ENCODE data around the gene EXT2. TPM values are rescaled to one million over a fixed set of nuclear protein-coding genes. Genes with fewer than 3 reads are reported as not detected.

EXT2 gene
- total RNA-seq, 2 donors from 2014 or later: 41.6 to 45.7 TPM

DNA sequence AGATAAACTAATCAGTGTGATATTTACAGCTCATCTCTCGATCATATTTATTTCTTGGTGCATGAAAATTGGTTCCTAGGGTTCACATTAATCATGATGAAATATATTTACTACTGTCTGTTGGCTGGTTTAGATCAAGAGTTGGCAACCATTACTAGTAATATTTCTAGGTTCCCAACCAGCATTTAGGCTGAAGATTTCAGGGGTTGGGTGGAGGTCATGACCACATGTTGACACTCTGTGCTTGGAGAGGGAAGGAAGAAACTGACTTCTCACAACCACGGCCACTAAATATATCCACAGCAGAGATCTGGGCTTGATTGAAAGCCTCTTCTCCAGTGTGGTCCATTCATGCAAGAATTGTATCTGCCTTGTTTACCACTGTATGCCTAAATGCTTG, 126.5 kb downstream of the EXT2 start:
- no peaks in the 10 kb centered on the region for H3K27me3 Mint-ChIP-seq
- no peaks in the 10 kb centered on the region for H3K9me3 Mint-ChIP-seq
- DNase-seq (ENCODE audit: low spot score) (no peak), ATAC-seq (no peak)
- H3K4me1 Mint-ChIP-seq (ENCODE audit: low read depth in 2 of 2): peaks cover 10 to 12% of the 10 kb centered on the region in 2 donors
- no peaks in the 10 kb centered on the region for H3K36me3 Mint-ChIP-seq
- no peak overlapping the region for H3K27ac Mint-ChIP-seq
- H3K4me3 Mint-ChIP-seq: no peak overlapping the region

DNA sequence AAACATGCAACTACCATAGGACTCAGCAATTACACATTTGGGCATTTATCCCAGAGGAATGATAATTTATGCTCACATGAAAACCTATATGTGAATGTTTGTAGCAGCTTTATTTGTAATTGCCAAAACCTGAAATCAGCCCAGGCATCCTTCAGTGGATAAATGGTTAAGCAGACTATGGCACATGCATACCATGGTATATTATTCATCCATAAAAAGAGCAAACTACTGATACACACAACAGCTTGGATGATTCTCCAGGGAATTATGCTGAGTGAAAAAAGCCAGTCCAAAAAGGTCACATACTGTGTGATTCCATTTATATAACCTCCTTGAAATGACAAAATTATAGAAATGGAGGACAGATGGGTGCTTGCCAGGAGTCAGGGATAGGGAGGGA, 127.8 kb downstream of the EXT2 start:
- DNase-seq (ENCODE audit: low spot score) (no peak), ATAC-seq (no peak)
- no peak overlapping the region for H3K27ac Mint-ChIP-seq
- H3K4me3 Mint-ChIP-seq: no peak overlapping the region
- no peaks in the 10 kb centered on the region for H3K27me3 Mint-ChIP-seq
- H3K36me3 Mint-ChIP-seq: no peaks in the 10 kb centered on the region
- H3K9me3 Mint-ChIP-seq: no peaks in the 10 kb centered on the region
- H3K4me1 Mint-ChIP-seq (ENCODE audit: low read depth in 2 of 2): peaks cover 13 to 16% of the 10 kb centered on the region in 2 donors

GRCh38 chr11:44224867-44225501, 129.5 kb downstream of the EXT2 start:
- DNase-seq (ENCODE audit: low spot score) (no peak), ATAC-seq (no peak)
- Mint-ChIP-seq H3K27me3 (no peaks in the 10 kb centered on the region), H3K4me3 (no peak overlapping the region), H3K27ac (no peak overlapping the region), H3K4me1 (ENCODE audit: low read depth in 2 of 2) (peaks cover 13 to 16% of the 10 kb centered on the region in 2 donors), H3K36me3 (no peaks in the 10 kb centered on the region), H3K9me3 (no peaks in the 10 kb centered on the region)

DNA sequence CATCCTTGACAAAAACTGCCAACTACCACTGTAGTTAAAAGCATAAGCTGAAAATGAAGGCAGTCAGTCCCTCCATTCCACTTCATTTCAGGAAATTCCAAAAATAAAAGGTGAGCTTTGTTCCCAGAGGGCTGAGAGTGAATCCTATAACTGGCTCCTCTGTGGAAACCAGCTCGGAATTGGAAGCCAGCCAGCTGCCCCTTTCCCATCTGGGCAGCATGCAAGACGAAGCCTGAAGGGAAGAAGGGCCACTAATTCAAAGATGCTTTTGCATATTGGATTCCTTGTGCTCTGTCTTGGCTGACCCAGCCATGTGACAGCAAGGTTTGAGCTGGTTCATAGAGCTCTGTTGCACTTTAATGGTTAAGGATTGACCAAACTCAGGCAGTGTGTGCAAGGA, 131.0 kb downstream of the EXT2 start:
- no peak for DNase-seq (ENCODE audit: low spot score)
- no peak overlapping the region for H3K4me3 Mint-ChIP-seq
- no peaks in the 10 kb centered on the region for H3K27me3 Mint-ChIP-seq
- ATAC-seq: no peak
- no peak overlapping the region for H3K27ac Mint-ChIP-seq
- peaks cover 12% of the 10 kb centered on the region in 2 donors for H3K4me1 Mint-ChIP-seq (ENCODE audit: low read depth in 2 of 2)
- no peaks in the 10 kb centered on the region for H3K36me3 Mint-ChIP-seq
- H3K9me3 Mint-ChIP-seq: no peaks in the 10 kb centered on the region

DNA sequence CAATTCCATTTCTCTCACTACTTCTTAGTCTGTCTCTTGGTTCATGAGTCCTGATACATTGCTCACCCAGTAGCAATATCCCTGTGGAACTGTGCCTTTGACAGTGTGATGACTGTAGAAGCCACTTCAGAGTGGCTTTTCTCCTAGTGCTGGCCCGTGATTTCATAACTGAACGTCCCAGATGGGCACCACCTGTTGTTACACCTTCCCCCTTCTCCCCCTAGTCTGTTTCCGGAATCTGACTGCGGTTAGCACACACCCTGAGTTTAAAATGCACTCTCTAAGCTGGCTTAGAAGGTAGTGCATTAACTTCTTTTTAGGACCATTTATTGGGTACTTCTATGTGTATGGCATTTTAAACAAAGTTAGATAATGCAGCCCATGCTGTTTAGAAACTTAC, 131.5 kb downstream of the EXT2 start:
- Mint-ChIP-seq H3K4me1 (ENCODE audit: low read depth in 2 of 2) (peaks cover 8 to 9% of the 10 kb centered on the region in 2 donors), H3K36me3 (no peaks in the 10 kb centered on the region), H3K4me3 (no peak overlapping the region), H3K27me3 (no peaks in the 10 kb centered on the region), H3K27ac (no peak overlapping the region), H3K9me3 (no peaks in the 10 kb centered on the region)
- no peak for DNase-seq (ENCODE audit: low spot score)
- ATAC-seq: no peak

- no peaks in the 10 kb centered on the region for H3K36me3 Mint-ChIP-seq
- no peaks in the 10 kb centered on the region for H3K27me3 Mint-ChIP-seq
- H3K27ac Mint-ChIP-seq: no peak overlapping the region
- H3K4me1 Mint-ChIP-seq (ENCODE audit: low read depth in 2 of 2): peaks cover 5 to 9% of the 10 kb centered on the region in 2 donors
- no peak overlapping the region for H3K4me3 Mint-ChIP-seq
- DNase-seq (ENCODE audit: low spot score) (no peak), ATAC-seq (no peak)
- H3K9me3 Mint-ChIP-seq: no peaks in the 10 kb centered on the region
Measured at GRCh38 chr11:44228379-44228778, 132.9 kb downstream of the EXT2 start.

DNA sequence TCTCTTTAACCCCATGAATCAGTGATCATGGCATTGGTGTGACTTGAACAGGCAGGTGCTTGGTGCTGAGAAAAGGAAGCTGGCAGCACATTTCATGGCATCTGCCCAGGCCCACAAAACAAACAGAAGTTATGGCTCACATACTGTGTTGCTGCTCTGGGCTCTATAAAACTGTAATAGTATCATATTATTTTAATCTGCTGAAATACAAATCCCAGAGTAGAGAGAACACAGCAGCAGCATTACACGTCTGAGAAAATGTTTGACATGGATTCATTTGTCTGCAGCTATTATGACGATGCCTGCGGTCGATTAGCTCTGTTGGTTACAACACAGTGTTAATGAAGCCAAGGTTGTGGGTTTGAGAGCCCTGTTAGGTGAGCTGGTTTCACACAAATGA, 133.6 kb downstream of the EXT2 start:
- ATAC-seq (no peak), DNase-seq (ENCODE audit: low spot score) (no peak)
- Mint-ChIP-seq H3K9me3 (no peaks in the 10 kb centered on the region), H3K27me3 (no peaks in the 10 kb centered on the region), H3K4me1 (ENCODE audit: low read depth in 2 of 2) (peaks cover 5 to 9% of the 10 kb centered on the region in 2 donors), H3K36me3 (no peaks in the 10 kb centered on the region), H3K27ac (no peak overlapping the region), H3K4me3 (no peak overlapping the region)

DNA sequence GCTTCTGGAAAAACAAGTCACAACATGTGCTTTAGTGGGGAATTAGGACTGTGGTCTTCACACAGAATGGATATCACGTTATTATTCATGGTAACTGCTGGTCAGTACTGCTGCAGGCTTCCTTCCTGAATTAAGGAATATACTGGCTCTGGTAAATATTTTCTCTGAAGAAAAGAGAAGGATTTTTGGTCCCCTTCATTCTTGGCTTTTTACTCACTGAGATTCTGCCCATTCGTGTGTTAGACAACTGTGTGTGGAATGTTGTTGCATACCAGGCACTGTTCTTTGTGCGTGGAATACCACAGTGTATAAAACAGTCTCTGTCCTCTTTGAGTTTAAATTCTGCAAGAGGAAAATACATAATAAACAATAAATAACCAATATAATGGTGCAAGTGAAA, 134.1 kb downstream of the EXT2 start:
- no peak overlapping the region for H3K4me3 Mint-ChIP-seq
- no peak for DNase-seq (ENCODE audit: low spot score)
- no peak overlapping the region for H3K27ac Mint-ChIP-seq
- no peaks in the 10 kb centered on the region for H3K36me3 Mint-ChIP-seq
- H3K4me1 Mint-ChIP-seq (ENCODE audit: low read depth in 2 of 2): peaks cover 5 to 9% of the 10 kb centered on the region in 2 donors
- H3K27me3 Mint-ChIP-seq: no peaks in the 10 kb centered on the region
- no peaks in the 10 kb centered on the region for H3K9me3 Mint-ChIP-seq
- ATAC-seq: no peak

GRCh38 chr11:44235765-44236201, 140.3 kb downstream of the EXT2 start:
- H3K4me1 Mint-ChIP-seq (ENCODE audit: low read depth in 2 of 2): no peaks in the 10 kb centered on the region
- peaks cover 16% of the 10 kb centered on the region for H3K36me3 Mint-ChIP-seq
- H3K4me3 Mint-ChIP-seq: no peak overlapping the region
- DNase-seq (ENCODE audit: low spot score) (no peak), ATAC-seq (no peak)
- H3K27me3 Mint-ChIP-seq: no peaks in the 10 kb centered on the region
- H3K9me3 Mint-ChIP-seq: no peaks in the 10 kb centered on the region
- no peak overlapping the region for H3K27ac Mint-ChIP-seq

DNA sequence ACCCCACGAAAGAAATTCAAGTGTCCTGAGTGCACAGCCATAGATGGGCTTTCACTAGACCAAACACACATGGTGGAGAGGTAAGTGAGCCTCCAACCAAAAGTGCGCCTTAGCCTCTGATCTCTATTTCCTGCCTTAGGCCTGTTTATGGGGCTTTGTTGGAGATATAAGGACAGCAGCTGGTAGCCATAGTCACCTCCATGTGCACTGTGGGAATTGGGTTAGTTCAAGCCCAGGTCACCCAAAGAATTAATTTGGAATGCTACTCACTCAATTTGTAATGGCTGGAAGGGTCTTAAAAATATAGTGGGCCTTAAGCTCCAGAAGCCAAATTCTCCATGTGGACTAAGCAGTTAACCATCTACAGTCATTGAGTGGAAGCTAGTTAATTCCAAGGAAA, 140.8 kb downstream of the EXT2 start:
- peaks cover 16% of the 10 kb centered on the region for H3K36me3 Mint-ChIP-seq
- no peaks in the 10 kb centered on the region for H3K4me1 Mint-ChIP-seq (ENCODE audit: low read depth in 2 of 2)
- H3K4me3 Mint-ChIP-seq: no peak overlapping the region
- H3K27ac Mint-ChIP-seq: no peak overlapping the region
- no peaks in the 10 kb centered on the region for H3K27me3 Mint-ChIP-seq
- H3K9me3 Mint-ChIP-seq: no peaks in the 10 kb centered on the region
- DNase-seq (ENCODE audit: low spot score) (no peak), ATAC-seq (no peak)

GRCh38 chr11:44237156-44237555, 141.7 kb downstream of the EXT2 start:
- Mint-ChIP-seq H3K4me3 (no peak overlapping the region), H3K9me3 (no peaks in the 10 kb centered on the region), H3K27ac (no peak overlapping the region), H3K27me3 (no peaks in the 10 kb centered on the region), H3K4me1 (ENCODE audit: low read depth in 2 of 2) (no peaks in the 10 kb centered on the region), H3K36me3 (peaks cover 16% of the 10 kb centered on the region)
- DNase-seq (ENCODE audit: low spot score) (no peak), ATAC-seq (no peak)

DNA sequence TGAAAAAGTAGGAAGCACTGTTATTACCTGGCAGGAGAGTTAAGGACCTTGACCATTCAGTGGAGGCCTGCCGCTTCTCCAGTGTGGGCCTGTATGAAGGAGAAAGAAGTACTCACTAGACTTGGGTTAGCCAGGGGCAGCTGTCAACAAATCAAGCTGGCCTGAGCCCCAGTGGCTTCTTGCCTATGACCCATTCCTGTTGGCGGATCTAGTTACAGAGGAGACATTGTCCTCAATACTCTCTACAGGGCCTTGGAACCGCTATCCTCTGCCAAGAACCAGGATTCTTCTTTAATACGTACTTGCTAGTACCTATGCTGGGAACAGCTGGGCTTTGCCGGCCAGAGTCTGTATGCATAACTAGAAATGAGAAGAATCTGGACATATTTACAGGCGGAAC, 146.4 kb downstream of the EXT2 start:
- no peak for ATAC-seq
- no peak overlapping the region for H3K27ac Mint-ChIP-seq
- no peaks in the 10 kb centered on the region for H3K9me3 Mint-ChIP-seq
- H3K4me3 Mint-ChIP-seq: no peak overlapping the region
- peaks cover 11% of the 10 kb centered on the region for H3K36me3 Mint-ChIP-seq
- DNase-seq (ENCODE audit: low spot score): no peak
- no peaks in the 10 kb centered on the region for H3K4me1 Mint-ChIP-seq (ENCODE audit: low read depth in 2 of 2)
- H3K27me3 Mint-ChIP-seq: no peaks in the 10 kb centered on the region

DNA sequence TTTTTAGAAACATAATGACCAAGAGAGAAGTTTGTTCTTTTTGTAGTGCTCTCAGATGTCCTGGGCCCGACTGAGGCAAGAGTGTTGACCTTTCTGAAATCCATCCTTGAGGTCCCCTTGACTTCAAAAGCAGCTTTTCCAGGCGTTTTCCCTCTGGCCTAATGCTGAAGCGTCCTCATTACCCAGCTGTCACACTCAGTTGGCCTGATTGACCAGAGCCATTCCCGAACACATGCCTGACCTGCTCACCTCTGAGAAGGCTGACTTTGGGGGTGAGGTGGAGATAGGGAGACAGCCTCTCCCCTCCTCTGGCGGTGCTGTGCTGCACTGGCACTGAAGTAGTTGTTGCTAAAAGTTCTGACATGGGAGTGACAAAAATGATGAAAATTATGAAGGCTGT, 147.6 kb downstream of the EXT2 start:
- ATAC-seq: no peak
- H3K36me3 Mint-ChIP-seq: peaks cover 11% of the 10 kb centered on the region
- no peaks in the 10 kb centered on the region for H3K27me3 Mint-ChIP-seq
- no peak overlapping the region for H3K4me3 Mint-ChIP-seq
- no peak for DNase-seq (ENCODE audit: low spot score)
- H3K27ac Mint-ChIP-seq: no peak overlapping the region
- H3K9me3 Mint-ChIP-seq: no peaks in the 10 kb centered on the region
- H3K4me1 Mint-ChIP-seq (ENCODE audit: low read depth in 2 of 2): peaks cover 0 to 3% of the 10 kb centered on the region in 2 donors

- no peaks in the 10 kb centered on the region for H3K9me3 Mint-ChIP-seq
- peaks cover 8% of the 10 kb centered on the region for H3K36me3 Mint-ChIP-seq
- no peak for ATAC-seq
- H3K4me3 Mint-ChIP-seq: no peak overlapping the region
- H3K27me3 Mint-ChIP-seq: no peaks in the 10 kb centered on the region
- peaks cover 0 to 3% of the 10 kb centered on the region in 2 donors for H3K4me1 Mint-ChIP-seq (ENCODE audit: low read depth in 2 of 2)
- no peak for DNase-seq (ENCODE audit: low spot score)
- no peak overlapping the region for H3K27ac Mint-ChIP-seq
Measured at GRCh38 chr11:44243595-44244343, 148.3 kb downstream of the EXT2 start.

Data from natural killer cell treated with Interleukin-12 subunit alpha and Interleukin-12 subunit beta and Interleukin-15 and Interleukin-18, amount 100 ng/mL, for 72 hours (primary cell).